Epithelial cell of esophagus (primary cell): Measurements from ENCODE around the gene CCT7.

ENCODE experiments used
- DNase-seq: peaks from one replicate; pipeline ENCODE4 v3.0.0; 2010; ENCODE audit warnings: low read depth
- H3K4me3 ChIP-seq: 2 replicates; pipeline ENCODE4 v1.5.1; 2011; ENCODE audit warnings: mild to moderate bottlenecking, low read length, control low read depth
- TF ChIP-seq, protein P1 (sequence below): IDR thresholded peaks from 2 replicates; pipeline ENCODE4 v1.5.1; 2011; ENCODE audit warnings: low read depth, mild to moderate bottlenecking, low read length, control low read depth, inconsistent platforms; ENCODE audit not compliant: insufficient read depth; ENCODE audit errors: missing control alignments

The CCT7 gene

DNA sequence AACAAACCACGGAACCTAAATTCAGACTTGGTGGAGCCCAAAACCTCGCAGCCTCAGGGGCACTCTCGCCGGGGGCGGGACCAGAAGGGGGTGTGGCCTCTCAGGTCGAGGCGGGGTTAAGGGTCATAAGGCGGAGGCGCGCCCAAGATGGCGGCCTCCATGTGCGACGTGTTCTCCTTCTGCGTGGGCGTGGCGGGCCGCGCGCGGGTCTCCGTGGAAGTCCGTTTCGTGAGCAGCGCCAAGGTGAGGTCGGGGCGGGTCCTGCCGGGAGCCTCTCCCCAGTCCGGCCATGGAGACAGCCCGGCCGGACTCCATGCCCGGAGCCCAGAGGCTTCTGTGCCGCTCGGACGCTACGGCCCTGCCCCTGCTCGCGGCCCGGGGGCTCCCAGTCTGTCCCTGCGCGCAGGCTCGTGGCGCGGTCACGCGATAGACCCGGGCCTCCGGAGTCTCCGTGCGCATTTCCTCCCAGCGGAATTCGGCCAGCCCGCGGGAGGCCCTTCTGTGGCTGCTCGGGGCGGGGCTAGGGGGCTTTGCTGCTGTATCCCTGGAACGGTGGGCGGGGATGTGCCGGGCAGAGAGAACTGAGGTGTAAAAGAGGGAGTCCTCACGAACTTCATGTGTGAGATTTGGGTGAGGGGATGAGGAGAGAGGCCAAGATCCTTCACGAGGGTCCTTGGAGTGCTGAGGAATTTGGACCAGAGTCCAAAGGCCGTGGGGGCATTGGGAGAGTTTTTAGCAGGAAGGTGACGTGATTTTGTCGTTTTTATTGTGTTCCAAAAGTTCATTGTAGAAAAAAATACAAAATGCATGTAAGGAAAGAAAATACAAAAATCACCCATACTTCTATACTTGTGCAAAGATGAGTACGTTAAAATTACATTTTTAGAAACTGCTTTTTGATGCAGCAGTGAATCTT is 19.7 kb upstream of the CCT7 start, which contains the start of gene SMYD5:
SMYD5 (plus strand) TSS at position 126 of the 916 bp plus-strand sequence; CDS start at position 148, 22 bp downstream.
- TF ChIP-seq, protein P1, sequence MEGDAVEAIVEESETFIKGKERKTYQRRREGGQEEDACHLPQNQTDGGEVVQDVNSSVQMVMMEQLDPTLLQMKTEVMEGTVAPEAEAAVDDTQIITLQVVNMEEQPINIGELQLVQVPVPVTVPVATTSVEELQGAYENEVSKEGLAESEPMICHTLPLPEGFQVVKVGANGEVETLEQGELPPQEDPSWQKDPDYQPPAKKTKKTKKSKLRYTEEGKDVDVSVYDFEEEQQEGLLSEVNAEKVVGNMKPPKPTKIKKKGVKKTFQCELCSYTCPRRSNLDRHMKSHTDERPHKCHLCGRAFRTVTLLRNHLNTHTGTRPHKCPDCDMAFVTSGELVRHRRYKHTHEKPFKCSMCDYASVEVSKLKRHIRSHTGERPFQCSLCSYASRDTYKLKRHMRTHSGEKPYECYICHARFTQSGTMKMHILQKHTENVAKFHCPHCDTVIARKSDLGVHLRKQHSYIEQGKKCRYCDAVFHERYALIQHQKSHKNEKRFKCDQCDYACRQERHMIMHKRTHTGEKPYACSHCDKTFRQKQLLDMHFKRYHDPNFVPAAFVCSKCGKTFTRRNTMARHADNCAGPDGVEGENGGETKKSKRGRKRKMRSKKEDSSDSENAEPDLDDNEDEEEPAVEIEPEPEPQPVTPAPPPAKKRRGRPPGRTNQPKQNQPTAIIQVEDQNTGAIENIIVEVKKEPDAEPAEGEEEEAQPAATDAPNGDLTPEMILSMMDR = no peak
- DNase-seq = peak; percentile 77
- peak within 1 kb of the TSS; percentile 78 for H3K4me3 ChIP-seq

GRCh38 chr2:73215254-73215653 is 18.9 kb upstream of the CCT7 start:
- H3K4me3 ChIP-seq = peak overlapping the region; percentile 78
- TF ChIP-seq, protein P1 = no peak
- DNase-seq = no peak

DNA sequence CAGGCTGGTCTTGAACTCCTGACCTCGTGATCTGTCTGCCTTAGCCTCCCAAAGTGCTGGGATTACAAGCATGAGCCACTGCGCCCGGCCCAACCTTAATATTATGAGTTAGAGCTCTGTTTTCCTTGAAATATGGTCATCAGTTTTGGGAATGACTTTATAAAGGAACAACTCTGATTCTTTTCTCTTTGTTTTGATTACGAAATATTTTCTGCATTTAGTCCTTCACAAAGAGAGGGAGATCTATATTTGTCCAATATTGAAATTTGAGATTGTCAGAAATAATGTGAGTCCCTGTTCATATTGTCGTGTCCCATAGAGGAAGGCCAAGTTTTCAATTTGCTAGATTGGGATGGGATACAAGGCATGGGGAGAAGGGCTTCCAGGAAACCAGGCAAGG is 16.9 kb upstream of the CCT7 start:
- no peak overlapping the region for H3K4me3 ChIP-seq
- no peak for DNase-seq
- TF ChIP-seq, protein P1 = no peak

- DNase-seq = peak; percentile 52
- TF ChIP-seq, protein P1 = no peak
These were observed 16.3 kb upstream of the CCT7 start for GRCh38 chr2:73217826-73218225.

GRCh38 chr2:73218298-73218697 is 15.8 kb upstream of the CCT7 start:
- TF ChIP-seq, protein P1 = no peak
- peak; percentile 59 for DNase-seq

More at GRCh38 chr2:73217826-73218225, 16.3 kb upstream of the CCT7 start:
- no peak overlapping the region for H3K4me3 ChIP-seq

GRCh38 chr2:73223821-73224220 is 10.3 kb upstream of the CCT7 start:
- TF ChIP-seq, protein P1 = no peak
- H3K4me3 ChIP-seq = no peak overlapping the region
- no peak for DNase-seq

More at GRCh38 chr2:73218298-73218697, 15.8 kb upstream of the CCT7 start:
- no peak overlapping the region for H3K4me3 ChIP-seq
